ENCODE results near the gene KMT5C.

The KMT5C gene

DNA sequence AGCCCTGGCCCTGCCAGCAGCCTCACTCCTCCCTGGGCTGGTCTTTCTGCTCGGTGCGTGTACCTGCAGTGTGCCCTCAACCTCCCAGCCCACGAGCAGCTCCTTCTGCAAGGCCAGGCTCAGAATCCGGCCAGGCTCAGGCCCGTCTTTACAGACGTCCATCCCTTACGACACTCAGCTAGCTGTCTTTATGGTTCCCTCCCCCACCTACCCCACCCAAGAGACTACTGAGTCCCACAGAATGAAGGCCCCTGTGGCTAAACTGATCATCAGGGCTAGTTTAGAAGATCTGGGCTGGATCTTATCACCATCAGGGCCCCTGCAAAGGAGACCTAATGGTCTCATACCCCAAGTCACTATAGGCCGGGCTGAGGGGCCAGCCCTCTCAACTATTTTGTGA lies 25.3 kb upstream of the KMT5C start:
- Histone ChIP-seq H3K4me3 (ENCODE audit: severe bottlenecking) (no peak overlapping the region), H3K9me3 (ENCODE audit: severe bottlenecking) (no peaks in the 10 kb centered on the region), H3K36me3 (ENCODE audit: low read depth) (no peaks in the 10 kb centered on the region), H3K27me3 (ENCODE audit: insufficient read depth, poor library complexity, severe bottlenecking) (no peaks in the 10 kb centered on the region), H3K4me1 (ENCODE audit: insufficient read depth, poor library complexity, severe bottlenecking) (no peaks in the 10 kb centered on the region), H3K27ac (ENCODE audit: poor library complexity, severe bottlenecking) (no peak overlapping the region)
- ATAC-seq (ENCODE audit: low read depth) (no peak), DNase-seq (ENCODE audit: low spot score) (no peak)
- TF ChIP-seq CTCF (IDR thresholded peaks at IDR 0.05; ENCODE audit: poor library complexity, severe bottlenecking) = no peak

DNA sequence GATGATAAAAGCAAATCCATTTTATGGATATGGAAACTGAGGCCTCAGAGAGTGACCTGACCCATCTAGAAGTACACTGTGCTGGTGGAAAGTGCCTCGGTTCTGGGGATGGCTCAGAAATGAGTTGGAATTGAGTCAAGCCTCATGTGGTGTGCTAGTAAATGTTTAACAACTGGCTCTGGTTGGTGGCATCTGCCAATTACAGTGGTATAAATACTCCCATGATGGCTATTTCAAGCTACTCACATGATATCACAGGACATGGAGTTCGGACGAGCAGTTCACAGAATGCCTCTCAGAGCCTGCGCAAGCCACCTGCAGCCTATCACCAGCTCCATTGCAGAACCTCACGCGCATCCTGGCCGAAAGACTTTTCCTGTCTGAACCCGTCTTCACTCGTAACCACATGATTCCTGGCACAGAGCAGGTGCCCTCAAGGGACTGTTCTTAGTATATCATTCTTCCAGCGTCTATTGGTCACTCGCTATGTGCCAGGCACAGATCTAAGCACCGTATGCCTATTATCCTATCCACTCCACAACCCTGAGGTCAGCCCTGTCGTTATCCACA lies 23.6 kb upstream of the KMT5C start:
- Histone ChIP-seq H3K27me3 (ENCODE audit: insufficient read depth, poor library complexity, severe bottlenecking) (no peaks in the 10 kb centered on the region), H3K9me3 (ENCODE audit: severe bottlenecking) (no peaks in the 10 kb centered on the region), H3K36me3 (ENCODE audit: low read depth) (no peaks in the 10 kb centered on the region), H3K4me3 (ENCODE audit: severe bottlenecking) (no peak overlapping the region), H3K27ac (ENCODE audit: poor library complexity, severe bottlenecking) (no peak overlapping the region), H3K4me1 (ENCODE audit: insufficient read depth, poor library complexity, severe bottlenecking) (no peaks in the 10 kb centered on the region)
- TF ChIP-seq CTCF (IDR thresholded peaks at IDR 0.05; ENCODE audit: poor library complexity, severe bottlenecking) = no peak
- ATAC-seq (ENCODE audit: low read depth) (no peak; the same call in 2 of the 3 replicates), DNase-seq (ENCODE audit: low spot score) (no peak)

DNA sequence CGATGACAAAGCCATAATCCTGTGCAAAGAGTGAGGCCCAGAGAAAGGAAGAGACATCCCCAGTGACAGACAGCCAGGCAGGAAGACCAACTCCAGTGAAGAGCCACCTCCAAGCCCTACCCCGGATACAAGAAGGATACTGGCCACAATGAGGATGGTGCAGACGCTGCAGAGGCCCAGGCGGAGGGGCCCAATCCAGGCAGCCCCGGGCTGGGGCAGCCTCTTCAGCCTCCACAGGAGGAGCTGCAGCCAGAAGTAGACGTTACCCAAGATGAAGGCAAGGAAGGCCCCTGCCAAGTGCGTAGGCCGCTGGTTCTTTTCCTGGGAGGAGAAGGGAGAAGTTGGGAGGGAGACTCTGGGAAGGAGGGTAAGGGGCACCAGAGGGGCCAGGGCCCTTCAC lies 23.0 kb upstream of the KMT5C start:
- ATAC-seq (ENCODE audit: low read depth) = no peak
- H3K27me3 ChIP-seq (ENCODE audit: insufficient read depth, poor library complexity, severe bottlenecking) = no peaks in the 10 kb centered on the region
- TF ChIP-seq CTCF (IDR thresholded peaks at IDR 0.05; ENCODE audit: poor library complexity, severe bottlenecking) = no peak
- no peak overlapping the region for H3K27ac ChIP-seq (ENCODE audit: poor library complexity, severe bottlenecking)
- no peak for DNase-seq (ENCODE audit: low spot score)
- no peaks in the 10 kb centered on the region for H3K36me3 ChIP-seq (ENCODE audit: low read depth)
- H3K9me3 ChIP-seq (ENCODE audit: severe bottlenecking) = no peaks in the 10 kb centered on the region
- no peaks in the 10 kb centered on the region for H3K4me1 ChIP-seq (ENCODE audit: insufficient read depth, poor library complexity, severe bottlenecking)
- no peak overlapping the region for H3K4me3 ChIP-seq (ENCODE audit: severe bottlenecking)

DNA sequence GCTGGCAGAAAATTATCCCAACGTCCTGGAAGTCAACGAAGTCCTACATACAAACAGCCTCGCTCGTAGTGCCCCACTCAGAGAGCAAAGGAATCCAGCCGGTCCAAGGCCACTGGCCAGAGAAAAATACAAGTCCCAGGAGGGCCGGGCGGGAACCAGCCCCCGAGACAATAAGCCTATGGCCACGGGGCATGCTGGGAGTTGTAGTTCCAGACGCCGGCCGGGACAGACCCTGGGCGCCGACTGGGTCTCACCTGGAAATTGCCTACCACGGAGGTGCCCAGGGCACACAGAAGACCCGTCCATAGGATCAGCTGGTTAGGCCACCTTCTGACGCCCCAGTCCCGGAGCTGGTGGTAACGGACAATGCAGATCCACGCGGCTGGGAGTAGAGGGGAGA lies 19.9 kb upstream of the KMT5C start:
- DNase-seq (ENCODE audit: low spot score) (no peak), ATAC-seq (ENCODE audit: low read depth) (peak; percentile 81)
- no peaks in the 10 kb centered on the region for H3K4me1 ChIP-seq (ENCODE audit: insufficient read depth, poor library complexity, severe bottlenecking)
- no peak overlapping the region for H3K27ac ChIP-seq (ENCODE audit: poor library complexity, severe bottlenecking)
- H3K27me3 ChIP-seq (ENCODE audit: insufficient read depth, poor library complexity, severe bottlenecking) = no peaks in the 10 kb centered on the region
- no peak overlapping the region for H3K4me3 ChIP-seq (ENCODE audit: severe bottlenecking)
- no peaks in the 10 kb centered on the region for H3K36me3 ChIP-seq (ENCODE audit: low read depth)
- no peaks in the 10 kb centered on the region for H3K9me3 ChIP-seq (ENCODE audit: severe bottlenecking)
- no peak for TF ChIP-seq CTCF (IDR thresholded peaks at IDR 0.05; ENCODE audit: poor library complexity, severe bottlenecking)

DNA sequence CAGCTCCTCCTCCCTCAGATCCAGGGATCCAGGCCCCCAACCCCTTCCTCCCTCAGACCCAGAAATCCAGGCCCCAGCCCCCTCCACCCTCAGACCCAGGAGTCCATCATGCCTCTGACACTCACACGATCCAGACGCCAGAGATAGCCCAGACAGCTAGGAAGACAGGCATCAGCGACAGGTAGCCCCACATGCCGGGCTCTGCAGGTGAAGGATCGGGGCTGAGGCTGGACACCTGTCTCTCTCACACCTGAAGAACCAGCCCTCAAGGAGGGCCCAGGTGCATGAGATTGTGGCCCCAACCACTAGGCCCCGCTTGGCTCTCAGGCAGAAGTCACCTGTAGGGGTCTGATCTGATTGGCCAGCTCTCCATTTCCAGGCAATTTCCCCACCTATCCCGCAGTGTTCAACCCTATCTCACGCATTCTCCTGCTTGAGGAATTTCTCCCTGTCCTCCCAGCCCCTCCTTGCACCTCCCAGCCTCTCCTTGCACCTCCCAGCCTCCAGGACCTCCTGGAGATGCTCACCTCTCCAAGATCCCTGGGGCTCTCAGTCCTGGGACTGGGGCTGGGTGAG lies 18.7 kb upstream of the KMT5C start:
- Histone ChIP-seq H3K4me3 (ENCODE audit: severe bottlenecking) (no peak overlapping the region), H3K4me1 (ENCODE audit: insufficient read depth, poor library complexity, severe bottlenecking) (no peaks in the 10 kb centered on the region), H3K27ac (ENCODE audit: poor library complexity, severe bottlenecking) (no peak overlapping the region), H3K27me3 (ENCODE audit: insufficient read depth, poor library complexity, severe bottlenecking) (no peaks in the 10 kb centered on the region), H3K9me3 (ENCODE audit: severe bottlenecking) (no peaks in the 10 kb centered on the region), H3K36me3 (ENCODE audit: low read depth) (no peaks in the 10 kb centered on the region)
- ATAC-seq (ENCODE audit: low read depth) (no peak), DNase-seq (ENCODE audit: low spot score) (no peak)
- no peak for TF ChIP-seq CTCF (IDR thresholded peaks at IDR 0.05; ENCODE audit: poor library complexity, severe bottlenecking)
